Body of pancreas (tissue), 4 donors: ENCODE measurements around the gene TEKT3. TPM values are rescaled to one million over a fixed set of nuclear protein-coding genes. Genes with fewer than 3 reads are reported as not detected.

Source experiments
- ATAC-seq: fragments of 150-250 bp; one replicate; pipeline ENCODE4 v1.9.1; 2016
- DNase-seq, 4 donors: peaks; one replicate each; pipeline ENCODE4 v3.0.0-alpha.2; 2019
- H3K27ac ChIP-seq, 4 donors: fragments of 200-600 bp; sonication (generic); 1 replicate in 3 of 4; 2 replicates in 1 of 4; pipeline versions ENCODE4 v1.5.1 to v1.6.1; 2016 to 2019; ENCODE audit warnings: mild to moderate bottlenecking in 1 of 4, mixed read lengths in 1 of 4, moderate library complexity in 1 of 4
- H3K27me3 ChIP-seq, 2 donors: fragments of 200-600 bp; sonication (generic); one replicate each; pipeline ENCODE4 v1.6.0; 2016; ENCODE audit warnings: mild to moderate bottlenecking in 1 of 2
- H3K36me3 ChIP-seq, 2 donors: fragments of 200-600 bp; sonication (generic); replicated peaks in 1 of 2; 2 replicates each; pipeline ENCODE4 v1.5.1; 2016; ENCODE audit warnings: low read depth in 2 of 2; ENCODE audit not compliant: insufficient read depth in 1 of 2
- H3K4me1 ChIP-seq: fragments of 200-600 bp; sonication (generic); one replicate; pipeline ENCODE4 v1.6.0; 2016
- H3K4me3 ChIP-seq, 2 donors: fragments of 200-600 bp; sonication (generic); 1 replicate in 1 of 2; 2 replicates in 1 of 2; pipeline ENCODE4 v1.5.1; 2016 to 2019
- H3K9me3 ChIP-seq, 3 donors: fragments of 200-600 bp; sonication (generic); 1 replicate in 2 of 3; 2 replicates in 1 of 3; pipeline ENCODE4 v1.5.1; 2016
- CTCF ChIP-seq, 7 experiments: fragments of 450-650 bp in 4 of 7; fragments of 200-600 bp in 3 of 7; sonication (generic) in 3 of 7; IDR thresholded peaks; one replicate each; pipeline ENCODE4 v1.5.1; 2016 to 2019; ENCODE audit warnings: antibody characterized with exemption in 7 of 7
- POLR2A ChIP-seq, 3 donors: fragments of 450-650 bp; IDR thresholded peaks; one replicate each; pipeline ENCODE4 v1.6.1; 2016; ENCODE audit warnings: antibody characterized with exemption in 3 of 3, mild to moderate bottlenecking in 2 of 3
- WGBS, 2 donors: methylation state at CpG; one replicate each; pipeline ENCODE4 v1.1.5; 2017; 5-methylcytosine and 5-hydroxymethylcytosine counted together
- intact Hi-C: fragments of 100-400 bp; cut with DNase I; formaldehyde crosslinking; loops from one replicate; pipeline ENCODE4 v1.15.1; 2023
- total RNA-seq, 2 donors: library from RNA; depleted of rRNA; stranded (reverse); fragments of >200 nt; gene quantifications; one replicate each; pipeline ENCODE4 v1.1.0, GENCODE V29; 2016

The TEKT3 gene
- total RNA-seq, 2 donors from 2014 or later, result not detected

GRCh38 chr17:15301845-15302244 lies 39.6 kb downstream of the TEKT3 start:
- 78 to 81% methylated on average over 6 of the region's 6 CpGs for WGBS, 2 donors
- no peaks in the 10 kb centered on the region for H3K9me3 ChIP-seq
- H3K4me3 ChIP-seq, result no peak overlapping the region
- H3K4me1 ChIP-seq, result no peaks in the 10 kb centered on the region
- TF ChIP-seq CTCF (IDR thresholded peaks at IDR 0.05) (no peak), POLR2A (IDR thresholded peaks at IDR 0.05) (no peak)
- no peaks in the 10 kb centered on the region for H3K36me3 ChIP-seq
- DNase-seq (no peak), ATAC-seq (no peak)
- intact Hi-C loops, result no loop called here
- H3K27ac ChIP-seq, result no peak overlapping the region
- no peaks in the 10 kb centered on the region for H3K27me3 ChIP-seq

GRCh38 chr17:15298176-15298575 lies 43.2 kb downstream of the TEKT3 start:
- WGBS, 2 donors, result 70 to 80% methylated on average over 5 of the region's 5 CpGs
- no peaks in the 10 kb centered on the region for H3K27me3 ChIP-seq
- no peak for ATAC-seq

GRCh38 chr17:15293558-15293957 lies 47.8 kb downstream of the TEKT3 start:
- TF ChIP-seq POLR2A (IDR thresholded peaks at IDR 0.05), result no peak
- no peak for TF ChIP-seq CTCF (IDR thresholded peaks at IDR 0.05)
- no peak for DNase-seq
- intact Hi-C loops, result no loop called here
- no peak for ATAC-seq
- Histone ChIP-seq H3K36me3 (no peaks in the 10 kb centered on the region), H3K4me1 (no peaks in the 10 kb centered on the region), H3K9me3 (no peaks in the 10 kb centered on the region), H3K27ac (no peak overlapping the region), H3K4me3 (no peak overlapping the region), H3K27me3 (no peaks in the 10 kb centered on the region)
- 71 to 72% methylated on average over 3 of the region's 3 CpGs for WGBS, 2 donors

More at GRCh38 chr17:15298176-15298575, 43.2 kb downstream of the TEKT3 start:
- intact Hi-C loops, result no loop called here
- H3K4me1 ChIP-seq, result no peaks in the 10 kb centered on the region
- TF ChIP-seq POLR2A (IDR thresholded peaks at IDR 0.05) (no peak), CTCF (IDR thresholded peaks at IDR 0.05) (no peak)
- DNase-seq, result no peak
- H3K27ac ChIP-seq, result no peak overlapping the region
- H3K4me3 ChIP-seq, result no peak overlapping the region
- no peaks in the 10 kb centered on the region for H3K36me3 ChIP-seq
- H3K9me3 ChIP-seq, result no peaks in the 10 kb centered on the region

GRCh38 chr17:15291674-15292361 lies 49.6 kb downstream of the TEKT3 start:
- WGBS, 2 donors, result 32 to 42% methylated on average over 8 of the region's 8 CpGs
- ATAC-seq (no peak), DNase-seq (no peak)
- TF ChIP-seq POLR2A (IDR thresholded peaks at IDR 0.05), result no peak
- no peak for TF ChIP-seq CTCF (IDR thresholded peaks at IDR 0.05)
- no peaks in the 10 kb centered on the region for H3K36me3 ChIP-seq
- H3K9me3 ChIP-seq, result no peaks in the 10 kb centered on the region
- no peak overlapping the region for H3K4me3 ChIP-seq
- no peaks in the 10 kb centered on the region for H3K4me1 ChIP-seq
- intact Hi-C loops, result no loop called here
- H3K27me3 ChIP-seq, result no peaks in the 10 kb centered on the region
- H3K27ac ChIP-seq, result no peak overlapping the region

GRCh38 chr17:15290605-15291004 lies 50.8 kb downstream of the TEKT3 start:
- Histone ChIP-seq H3K27ac (no peak overlapping the region), H3K4me3 (no peak overlapping the region), H3K36me3 (no peaks in the 10 kb centered on the region), H3K4me1 (no peaks in the 10 kb centered on the region), H3K9me3 (no peaks in the 10 kb centered on the region), H3K27me3 (no peaks in the 10 kb centered on the region)
- 80 to 81% methylated on average over 6 of the region's 6 CpGs for WGBS, 2 donors
- ATAC-seq (no peak), DNase-seq (no peak)
- intact Hi-C loops, result no loop called here
- TF ChIP-seq CTCF (IDR thresholded peaks at IDR 0.05) (no peak), POLR2A (IDR thresholded peaks at IDR 0.05) (no peak)
